Breast epithelium (tissue), 4 donors: ENCODE results near the gene FCRL3. TPM values are rescaled to one million over a fixed set of nuclear protein-coding genes. Genes with fewer than 3 reads are reported as not detected.

Experiments used
- DNase-seq, 2 donors: peaks; one replicate each; pipeline ENCODE4 v3.0.0-alpha.2; 2019; ENCODE audit warnings: low spot score in 2 of 2
- H3K27ac ChIP-seq, 2 donors: fragments of 200-600 bp; sonication (generic) in 1 of 2; one replicate each; pipeline ENCODE4 v1.5.1; 2016 to 2019; ENCODE audit warnings: mild to moderate bottlenecking in 1 of 2
- H3K27me3 ChIP-seq, 2 donors: fragments of 200-600 bp; sonication (generic) in 1 of 2; one replicate each; pipeline versions ENCODE4 v1.5.1 to v1.6.0; 2017 to 2019; ENCODE audit warnings: control low read depth in 1 of 2, mild to moderate bottlenecking in 1 of 2
- H3K36me3 ChIP-seq: fragments of 200-600 bp; one replicate; pipeline ENCODE4 v1.5.1; 2019
- H3K4me1 ChIP-seq, 2 donors: fragments of 200-600 bp; sonication (generic); one replicate each; pipeline ENCODE4 v1.5.1; 2016 to 2019; ENCODE audit warnings: control low read depth in 1 of 2
- H3K4me3 ChIP-seq, 3 donors: fragments of 200-600 bp; sonication (generic); 1 replicate in 2 of 3; 2 replicates in 1 of 3; pipeline ENCODE4 v1.5.1; 2016 to 2019; ENCODE audit warnings: mild to moderate bottlenecking in 3 of 3, moderate library complexity in 2 of 3
- H3K9me3 ChIP-seq, 2 donors: fragments of 200-600 bp; sonication (generic) in 1 of 2; one replicate each; pipeline ENCODE4 v1.5.1; 2016 to 2019; ENCODE audit warnings: control low read depth in 1 of 2
- POLR2A ChIP-seq: fragments of 450-650 bp; IDR thresholded peaks from one replicate; pipeline ENCODE4 v1.6.1; 2016; ENCODE audit warnings: antibody characterized with exemption, mild to moderate bottlenecking, moderate library complexity
- POLR2AphosphoS5 ChIP-seq, 3 donors: sonication (generic); formaldehyde crosslinking; IDR thresholded peaks; one replicate each; pipeline ENCODE4 v1.6.1; 2017; ENCODE audit warnings: antibody characterized with exemption in 3 of 3
- intact Hi-C: fragments of 100-400 bp; cut with DNase I; formaldehyde crosslinking; loops from one replicate; pipeline ENCODE4 v1.15.1; 2023; ENCODE audit warnings: low total_unique reads
- total RNA-seq, 3 donors: library from RNA; depleted of rRNA; stranded (reverse); fragments of >200 nt; gene quantifications; one replicate each; pipeline ENCODE4 v1.1.0, GENCODE V29; 2016
- TF ChIP-seq, protein P1 (sequence below), 3 donors: fragments of 450-650 bp; IDR thresholded peaks; one replicate each; pipeline ENCODE4 v1.5.1; 2016 to 2017; ENCODE audit warnings: antibody characterized with exemption in 3 of 3, mild to moderate bottlenecking in 3 of 3, moderate library complexity in 3 of 3

FCRL3 gene
- total RNA-seq, 3 donors from 2014 or later: 0.15 to 0.16 TPM; not detected in 1

DNA sequence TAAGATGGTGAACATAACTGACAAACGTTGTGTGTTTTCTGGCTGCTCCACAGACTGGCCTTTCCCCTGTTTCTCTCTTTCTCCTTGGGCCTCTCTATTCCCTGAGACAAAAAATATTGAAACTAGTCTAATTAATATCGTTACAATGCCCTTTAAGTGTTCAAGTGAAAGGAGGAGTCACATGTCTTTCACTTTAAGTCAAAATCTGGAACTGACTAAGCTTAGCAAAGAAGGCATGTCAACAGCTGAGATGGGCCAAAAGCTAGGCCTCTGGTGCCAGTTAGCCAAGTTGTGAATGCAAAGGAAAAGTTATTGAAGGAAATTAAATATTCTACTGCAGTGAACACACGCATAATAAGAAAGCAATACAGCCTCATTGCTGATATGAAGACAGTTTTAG, 32.2 kb upstream of the FCRL3 start:
- no peaks in the 10 kb centered on the region for H3K36me3 ChIP-seq
- DNase-seq: no peak
- H3K27me3 ChIP-seq: no peaks in the 10 kb centered on the region
- TF ChIP-seq POLR2AphosphoS5 (IDR thresholded peaks at IDR 0.05) (no peak), POLR2A (no peak)
- TF ChIP-seq, protein P1, sequence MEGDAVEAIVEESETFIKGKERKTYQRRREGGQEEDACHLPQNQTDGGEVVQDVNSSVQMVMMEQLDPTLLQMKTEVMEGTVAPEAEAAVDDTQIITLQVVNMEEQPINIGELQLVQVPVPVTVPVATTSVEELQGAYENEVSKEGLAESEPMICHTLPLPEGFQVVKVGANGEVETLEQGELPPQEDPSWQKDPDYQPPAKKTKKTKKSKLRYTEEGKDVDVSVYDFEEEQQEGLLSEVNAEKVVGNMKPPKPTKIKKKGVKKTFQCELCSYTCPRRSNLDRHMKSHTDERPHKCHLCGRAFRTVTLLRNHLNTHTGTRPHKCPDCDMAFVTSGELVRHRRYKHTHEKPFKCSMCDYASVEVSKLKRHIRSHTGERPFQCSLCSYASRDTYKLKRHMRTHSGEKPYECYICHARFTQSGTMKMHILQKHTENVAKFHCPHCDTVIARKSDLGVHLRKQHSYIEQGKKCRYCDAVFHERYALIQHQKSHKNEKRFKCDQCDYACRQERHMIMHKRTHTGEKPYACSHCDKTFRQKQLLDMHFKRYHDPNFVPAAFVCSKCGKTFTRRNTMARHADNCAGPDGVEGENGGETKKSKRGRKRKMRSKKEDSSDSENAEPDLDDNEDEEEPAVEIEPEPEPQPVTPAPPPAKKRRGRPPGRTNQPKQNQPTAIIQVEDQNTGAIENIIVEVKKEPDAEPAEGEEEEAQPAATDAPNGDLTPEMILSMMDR (IDR thresholded peaks at IDR 0.05): no peak
- H3K9me3 ChIP-seq: no peaks in the 10 kb centered on the region
- no peaks in the 10 kb centered on the region for H3K4me1 ChIP-seq
- no peak overlapping the region for H3K27ac ChIP-seq
- no peak overlapping the region for H3K4me3 ChIP-seq
- intact Hi-C loops: no loop called here

DNA sequence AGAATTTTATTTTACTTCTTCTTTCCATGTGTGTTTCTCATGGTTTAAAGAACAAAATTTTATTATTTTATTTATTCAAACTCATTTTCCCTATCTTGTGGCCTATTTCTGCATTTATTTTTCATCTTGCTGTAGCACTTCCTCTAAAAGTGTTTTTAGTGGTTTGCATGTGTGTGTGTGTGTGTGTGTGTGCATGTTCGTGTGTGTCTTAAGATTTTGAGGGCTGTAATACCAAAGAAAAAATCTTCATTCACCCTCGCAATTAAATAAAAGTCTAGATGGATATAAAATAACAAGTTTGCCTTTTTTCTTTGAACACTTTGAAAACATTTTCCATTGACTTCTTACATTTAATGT, 24.6 kb upstream of the FCRL3 start:
- Histone ChIP-seq H3K4me1 (no peaks in the 10 kb centered on the region), H3K27me3 (no peaks in the 10 kb centered on the region), H3K9me3 (peaks cover 7 to 14% of the 10 kb centered on the region in 2 donors), H3K36me3 (no peaks in the 10 kb centered on the region), H3K4me3 (no peak overlapping the region), H3K27ac (no peak overlapping the region)
- intact Hi-C loops: no loop called here
- TF ChIP-seq POLR2AphosphoS5 (IDR thresholded peaks at IDR 0.05) (no peak), POLR2A (no peak)
- TF ChIP-seq, protein P1 (IDR thresholded peaks at IDR 0.05): no peak
- DNase-seq: no peak

DNA sequence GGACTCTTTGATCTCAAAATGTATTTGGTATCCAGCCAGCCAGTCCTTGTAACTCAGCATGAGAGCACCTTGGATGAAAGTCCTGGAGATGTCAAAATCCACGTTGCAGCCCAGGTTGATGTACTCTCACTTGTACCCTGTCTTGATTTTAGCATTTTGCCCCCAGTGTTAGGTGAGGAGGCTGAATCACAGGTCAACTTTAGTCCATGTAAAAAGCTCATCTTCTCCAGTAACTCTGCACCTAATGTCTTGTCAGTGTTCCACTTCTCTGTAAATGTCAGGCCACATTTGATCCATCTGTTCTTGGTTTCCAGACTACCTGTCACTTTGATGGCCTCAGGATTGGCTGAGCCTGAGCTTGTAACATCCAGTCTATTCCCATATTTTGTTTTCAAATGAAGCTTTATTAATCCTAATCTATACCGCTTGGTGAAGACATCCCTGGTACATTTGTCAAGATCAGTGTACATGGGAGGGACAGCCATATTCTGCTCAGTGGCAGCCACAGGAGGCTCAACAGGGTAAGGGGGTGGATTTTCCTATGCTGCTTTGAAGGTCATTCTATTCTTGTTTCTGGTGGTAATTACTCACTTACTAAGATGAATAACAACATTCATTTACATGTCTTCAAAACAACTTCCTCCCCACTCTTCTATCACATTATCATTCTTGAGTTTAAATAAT, 24.1 kb upstream of the FCRL3 start:
- H3K4me3 ChIP-seq: no peak overlapping the region
- DNase-seq: no peak
- H3K36me3 ChIP-seq: no peaks in the 10 kb centered on the region
- no peaks in the 10 kb centered on the region for H3K4me1 ChIP-seq
- TF ChIP-seq, protein P1 (IDR thresholded peaks at IDR 0.05): no peak
- no peak for TF ChIP-seq POLR2AphosphoS5 (IDR thresholded peaks at IDR 0.05)
- no peak for TF ChIP-seq POLR2A
- intact Hi-C loops: no loop called here
- H3K27ac ChIP-seq: no peak overlapping the region
- peaks cover 7 to 14% of the 10 kb centered on the region in 2 donors for H3K9me3 ChIP-seq
- H3K27me3 ChIP-seq: no peaks in the 10 kb centered on the region

DNA sequence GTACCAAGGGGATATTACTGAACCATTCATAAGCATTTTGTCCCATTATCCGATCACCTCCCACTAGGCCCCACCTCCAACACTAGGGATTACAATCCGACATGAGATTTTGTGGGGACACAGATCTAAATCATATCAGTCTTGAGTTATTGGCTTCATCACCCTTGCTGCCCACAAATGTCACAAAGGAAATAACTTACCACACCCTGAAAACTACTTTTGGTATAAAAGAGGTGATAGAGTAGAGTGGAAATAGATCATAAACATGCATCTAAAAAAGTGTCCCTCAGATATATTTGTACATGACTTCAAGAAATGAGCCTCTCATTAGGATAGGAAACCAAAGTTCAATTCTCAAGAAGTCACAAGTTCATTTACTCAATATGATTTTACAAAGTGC, 22.6 kb upstream of the FCRL3 start:
- H3K4me3 ChIP-seq: no peak overlapping the region
- no peaks in the 10 kb centered on the region for H3K4me1 ChIP-seq
- H3K27ac ChIP-seq: no peak overlapping the region
- H3K27me3 ChIP-seq: no peaks in the 10 kb centered on the region
- no peak for DNase-seq
- intact Hi-C loops: no loop called here
- no peaks in the 10 kb centered on the region for H3K36me3 ChIP-seq
- TF ChIP-seq, protein P1 (IDR thresholded peaks at IDR 0.05): no peak
- no peak for TF ChIP-seq POLR2A
- no peak for TF ChIP-seq POLR2AphosphoS5 (IDR thresholded peaks at IDR 0.05)
- peaks cover 7 to 14% of the 10 kb centered on the region in 2 donors for H3K9me3 ChIP-seq

DNA sequence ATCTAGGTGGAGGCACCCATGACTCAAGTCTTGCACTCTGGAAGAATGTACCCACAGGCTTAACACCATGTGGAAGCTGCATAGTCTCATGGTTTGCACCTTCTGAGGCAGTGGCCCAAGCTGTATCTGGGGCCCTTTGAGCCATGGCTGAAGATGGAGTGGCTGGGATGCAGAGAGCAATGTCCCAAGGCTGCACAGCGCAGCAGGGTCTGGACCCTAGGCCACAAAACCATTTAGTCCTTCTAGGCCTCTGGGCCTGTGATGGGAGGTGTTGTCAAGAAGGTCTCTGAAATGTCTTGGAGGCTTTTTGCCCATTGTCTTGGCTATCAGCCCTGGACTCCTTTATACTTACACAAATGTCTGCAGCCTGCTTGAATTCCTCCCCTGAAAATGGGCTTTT, 21.4 kb upstream of the FCRL3 start:
- Histone ChIP-seq H3K4me1 (no peaks in the 10 kb centered on the region), H3K27me3 (no peaks in the 10 kb centered on the region), H3K9me3 (peaks cover 7 to 14% of the 10 kb centered on the region in 2 donors), H3K36me3 (no peaks in the 10 kb centered on the region), H3K27ac (no peak overlapping the region), H3K4me3 (no peak overlapping the region)
- no peak for DNase-seq
- TF ChIP-seq, protein P1 (IDR thresholded peaks at IDR 0.05): no peak
- TF ChIP-seq POLR2A (no peak), POLR2AphosphoS5 (IDR thresholded peaks at IDR 0.05) (no peak)
- intact Hi-C loops: no loop called here
